Middle frontal gyrus (tissue), 1 donor: ENCODE results near the gene SDSL.

Experiments
- DNase-seq: peaks from one replicate; pipeline ENCODE4 v3.0.0-alpha.2; 2015; ENCODE audit warnings: low spot score; ENCODE audit errors: extremely low spot score

SDSL gene

DNA sequence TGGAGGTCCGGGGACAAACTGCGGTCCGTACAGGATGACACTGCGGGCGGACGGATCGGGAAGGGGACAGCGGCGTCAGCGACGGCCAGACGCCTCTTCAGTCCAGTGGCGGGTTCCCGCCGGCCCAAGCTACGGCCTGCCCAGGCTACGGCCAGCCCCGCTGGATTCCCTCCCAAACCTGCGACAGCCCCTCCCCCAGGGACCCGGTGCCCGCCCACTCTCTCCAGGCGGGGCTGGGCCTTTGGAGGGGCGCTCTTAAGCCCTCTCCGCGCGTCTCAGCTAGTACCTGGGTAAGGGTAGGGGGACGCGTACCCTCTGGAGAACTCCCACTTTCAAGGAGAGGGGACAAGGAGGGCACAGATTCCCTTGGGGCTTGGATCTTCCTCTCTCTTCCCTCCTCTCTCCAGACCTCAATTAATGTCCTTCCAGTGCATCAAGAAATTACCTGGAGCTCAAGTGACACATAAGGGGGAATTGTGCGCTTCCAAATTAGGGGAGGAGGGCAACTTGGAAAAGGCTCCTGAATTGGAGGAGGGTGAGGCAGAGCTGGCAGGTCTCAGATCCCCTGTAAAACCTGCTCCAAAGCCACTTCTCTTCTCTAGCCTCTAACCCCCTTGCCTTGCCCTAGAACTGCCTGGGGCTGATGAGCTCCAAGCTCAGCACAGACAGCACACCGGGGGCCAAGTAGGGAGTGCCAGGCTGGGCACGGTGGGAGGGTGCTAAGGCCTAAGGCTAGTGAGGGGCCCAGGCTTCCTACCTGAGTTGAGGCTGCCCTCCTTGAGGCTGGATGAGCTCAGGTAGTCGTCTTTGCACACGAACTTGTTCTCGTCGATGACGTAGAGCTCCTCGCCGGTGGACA lies 46.4 kb downstream of the SDSL start:
- no peak for DNase-seq

DNA sequence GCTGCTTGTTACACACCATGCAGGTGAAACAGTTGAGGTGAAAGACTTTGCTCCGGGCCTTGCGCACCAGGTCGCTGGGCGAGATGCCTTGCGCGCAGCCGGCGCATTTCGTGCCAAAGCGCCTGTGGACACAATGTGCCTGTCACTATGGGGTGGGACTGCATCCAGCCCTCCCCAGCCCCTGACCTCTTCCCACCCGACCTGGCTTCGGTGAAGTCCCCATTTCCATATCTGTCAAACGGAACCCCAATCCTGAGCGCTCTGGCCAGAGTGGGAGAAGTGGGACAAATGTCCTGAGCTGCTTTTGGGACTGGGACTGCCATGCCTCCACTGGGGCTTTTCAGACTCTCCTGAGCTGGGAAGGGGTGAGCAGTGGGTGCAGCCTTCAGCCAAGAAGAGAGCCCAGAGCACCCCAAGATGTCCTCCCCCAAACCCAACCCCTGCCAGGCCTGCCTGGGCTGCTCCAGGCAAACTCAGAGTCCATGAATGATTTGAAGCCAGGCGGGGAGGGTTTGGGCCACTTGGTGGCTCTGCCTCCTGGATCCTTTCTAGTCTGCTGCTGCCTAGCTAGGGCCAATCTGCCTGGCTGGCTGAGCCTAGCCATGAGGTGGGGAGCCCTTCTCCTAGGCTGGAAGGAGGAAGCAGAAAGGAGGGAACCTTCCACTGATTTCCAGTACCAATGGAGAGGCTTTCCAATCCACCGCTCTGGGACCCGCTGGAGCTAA lies 47.2 kb downstream of the SDSL start:
- no peak for DNase-seq

DNA sequence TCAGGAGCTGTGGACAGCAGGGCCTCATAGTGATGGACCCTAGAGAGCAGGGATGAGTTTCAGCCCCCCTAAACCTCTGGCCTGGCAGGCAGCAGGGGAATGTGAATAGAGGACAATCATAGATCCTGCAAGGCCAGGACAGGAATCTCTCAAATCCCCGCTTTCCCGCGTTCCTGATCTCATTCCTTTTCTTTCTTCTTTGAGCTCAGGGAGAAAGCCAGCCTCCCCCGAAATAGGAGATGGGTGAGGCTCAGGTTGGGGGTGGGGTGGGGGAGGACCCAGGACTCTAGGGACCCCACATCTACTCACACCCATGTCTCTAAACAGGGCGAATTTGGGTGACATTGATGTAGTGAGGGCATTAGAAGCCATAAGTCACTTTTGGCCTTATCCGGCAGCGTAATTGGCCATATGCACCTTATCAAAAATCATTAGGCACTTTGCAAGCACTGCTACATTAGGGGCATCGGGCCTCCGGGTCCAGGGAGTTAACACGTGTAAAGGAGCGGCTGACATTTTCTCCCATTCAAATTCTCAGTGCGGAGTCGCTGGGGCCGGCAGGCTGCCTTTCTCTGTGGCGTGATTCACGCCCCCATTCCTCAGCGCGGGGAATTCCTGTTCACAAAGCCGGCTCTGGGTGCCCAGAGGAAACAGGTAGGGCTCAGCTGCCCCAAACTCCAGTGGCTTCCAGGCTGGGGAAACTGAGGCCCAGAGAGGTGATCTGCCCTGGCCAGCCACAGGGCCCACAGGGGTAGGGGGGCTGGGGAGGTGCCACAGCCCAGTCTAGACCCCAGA lies 48.0 kb downstream of the SDSL start:
- DNase-seq: no peak

DNA sequence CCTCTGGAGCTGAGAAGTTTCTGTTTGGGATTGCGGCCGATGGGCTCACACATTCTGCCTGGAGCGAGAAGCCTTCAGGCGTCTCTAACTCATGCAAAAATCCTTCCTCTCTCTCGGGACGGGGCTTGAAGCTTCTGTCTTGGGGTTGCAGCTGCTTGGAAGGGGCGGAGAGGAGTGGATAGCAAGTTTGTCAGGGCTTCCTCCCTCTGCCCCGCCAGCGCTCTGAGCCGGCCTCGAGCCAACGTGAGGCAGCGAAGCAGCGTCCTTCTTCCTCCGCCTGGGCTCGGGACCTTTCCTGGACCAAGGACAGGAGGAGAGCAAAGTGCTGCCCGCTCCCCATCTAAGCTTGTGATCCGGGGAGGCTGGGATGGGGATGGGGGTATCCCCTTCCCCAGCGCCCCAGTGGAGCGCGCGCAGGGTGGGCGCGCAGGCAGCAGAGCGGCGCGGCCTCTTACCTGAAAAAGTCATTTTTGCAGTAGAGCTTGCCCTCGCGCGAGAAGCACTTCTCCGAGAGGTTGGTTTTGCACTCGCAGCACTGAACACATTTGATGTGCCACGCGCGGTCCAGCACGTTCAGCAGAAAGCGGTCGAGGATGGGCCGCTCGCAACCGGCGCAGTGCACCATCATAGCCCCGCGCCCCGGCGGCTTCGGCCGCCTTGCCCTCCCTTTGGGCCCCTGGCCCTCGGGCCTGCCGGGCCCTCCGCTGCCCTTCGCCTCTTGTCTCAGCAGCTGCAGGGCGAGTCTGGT lies 48.9 kb downstream of the SDSL start:
- DNase-seq: no peak

DNA sequence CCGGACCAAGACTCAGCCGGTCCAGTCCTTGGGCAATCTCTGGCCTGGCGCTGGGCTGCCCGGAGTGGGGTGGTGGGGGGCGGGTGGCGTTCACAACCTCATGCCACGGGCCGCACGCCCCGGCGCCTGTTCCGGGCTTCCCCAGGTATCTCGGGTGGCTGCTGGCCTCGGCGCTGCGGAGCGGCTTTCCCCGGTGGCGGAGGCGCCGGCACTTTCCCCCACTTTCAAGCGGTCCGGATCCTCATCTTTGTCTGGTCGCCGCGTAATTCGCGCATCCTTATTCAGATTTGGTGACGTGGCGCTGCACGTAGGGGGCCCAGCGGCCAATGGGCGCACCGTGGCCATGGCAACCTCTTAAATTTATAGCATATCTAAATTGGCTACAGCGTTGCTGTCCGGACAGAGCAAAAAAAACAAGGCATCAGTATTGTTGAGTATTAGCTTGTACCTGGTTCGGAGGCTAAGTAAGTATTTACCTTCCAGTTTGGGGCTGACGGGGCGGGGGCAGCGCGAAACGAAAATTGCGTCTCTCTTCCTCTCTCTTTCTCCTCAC lies 49.5 kb downstream of the SDSL start, which contains the start of gene LHX5:
LHX5 (minus strand) TSS at position 253 of the 553 bp plus-strand sequence. CDS start 373 bp downstream, outside the sequence.
- DNase-seq: no peak

DNA sequence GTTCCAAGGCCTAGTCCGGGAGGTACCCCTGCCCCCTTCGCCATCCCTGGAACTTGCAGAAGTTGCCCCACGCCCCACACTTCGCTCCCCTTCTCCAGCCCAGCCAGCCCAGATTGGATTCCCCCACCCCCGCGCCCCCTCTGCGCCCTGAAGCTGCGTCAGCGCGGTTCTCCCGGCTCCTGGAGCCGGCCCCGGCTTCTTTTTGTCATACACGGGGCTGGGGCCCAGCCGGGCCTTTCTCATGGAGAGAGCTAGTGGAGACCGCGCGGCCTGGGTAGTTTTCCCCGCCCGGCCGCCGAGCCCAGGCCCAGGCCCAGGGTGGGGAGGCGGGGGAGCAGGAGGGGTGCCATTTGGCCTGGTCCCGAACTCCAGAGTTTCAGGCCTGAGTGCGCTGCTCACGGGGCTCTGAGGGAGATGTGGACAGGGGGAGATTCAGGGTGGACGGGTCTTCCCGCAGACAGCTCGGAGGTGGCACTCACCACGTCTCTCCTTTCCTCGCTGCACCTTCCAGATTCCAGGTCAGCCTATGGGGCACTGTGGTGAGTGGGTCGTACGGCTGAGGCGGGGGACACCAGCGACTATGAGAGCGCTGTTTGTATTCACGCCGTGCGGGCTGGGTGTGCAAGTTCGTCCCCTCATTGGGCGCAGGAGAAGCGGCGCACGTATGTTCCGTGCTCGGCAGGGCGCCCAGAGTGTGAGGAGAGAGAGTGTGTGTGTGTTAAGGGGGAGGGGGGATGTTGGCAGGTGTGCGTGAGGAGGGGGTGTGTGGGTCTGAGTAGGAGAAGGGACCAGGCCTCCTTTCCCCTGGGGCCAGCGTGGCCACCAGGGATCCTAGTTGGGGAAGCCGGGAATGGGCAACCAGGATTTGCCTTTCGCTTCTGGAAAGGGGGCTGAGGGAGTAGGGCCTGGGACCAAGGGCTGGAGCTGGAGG lies 50.3 kb downstream of the SDSL start:
- no peak for DNase-seq

DNA sequence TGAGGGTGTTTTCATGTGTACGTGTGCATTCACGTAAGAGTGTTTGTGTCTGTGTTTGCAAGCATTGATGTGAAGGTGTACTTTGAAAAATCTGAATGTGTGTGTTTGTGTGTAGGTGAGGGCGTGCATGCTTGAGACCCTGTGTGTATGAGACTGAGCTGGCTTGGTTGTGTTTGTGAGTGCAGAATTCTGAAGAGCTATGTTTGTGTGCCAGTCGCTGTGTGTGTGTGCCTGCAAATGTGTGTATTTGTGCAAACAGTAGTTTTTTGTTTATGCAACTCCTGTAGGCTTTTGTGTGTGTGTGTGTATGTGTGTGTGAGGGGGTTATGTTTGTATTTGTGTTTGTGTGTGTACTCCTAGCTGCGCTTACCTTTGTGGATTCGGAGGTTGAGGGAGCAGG lies 51.2 kb downstream of the SDSL start:
- DNase-seq: no peak

DNA sequence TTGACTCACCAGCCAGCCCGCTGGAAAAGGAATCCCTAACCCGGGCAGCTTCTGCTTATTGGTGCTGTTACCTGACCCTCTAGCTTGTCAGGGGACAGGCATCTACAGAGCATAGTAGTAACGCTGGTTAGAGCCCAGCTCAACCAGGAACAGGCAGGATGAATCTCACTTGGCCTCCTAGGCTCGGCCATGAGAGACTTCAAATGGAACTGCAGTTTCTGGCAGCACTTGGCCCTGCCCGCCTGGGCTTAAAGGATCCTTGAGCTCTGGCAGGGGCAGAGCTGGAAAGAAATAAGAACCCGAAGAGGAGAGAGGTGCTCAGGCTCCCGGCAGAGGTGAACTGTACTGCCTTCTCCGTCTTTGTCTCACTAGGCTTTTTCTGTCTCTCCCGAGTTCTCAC lies 51.8 kb downstream of the SDSL start:
- no peak for DNase-seq

DNA sequence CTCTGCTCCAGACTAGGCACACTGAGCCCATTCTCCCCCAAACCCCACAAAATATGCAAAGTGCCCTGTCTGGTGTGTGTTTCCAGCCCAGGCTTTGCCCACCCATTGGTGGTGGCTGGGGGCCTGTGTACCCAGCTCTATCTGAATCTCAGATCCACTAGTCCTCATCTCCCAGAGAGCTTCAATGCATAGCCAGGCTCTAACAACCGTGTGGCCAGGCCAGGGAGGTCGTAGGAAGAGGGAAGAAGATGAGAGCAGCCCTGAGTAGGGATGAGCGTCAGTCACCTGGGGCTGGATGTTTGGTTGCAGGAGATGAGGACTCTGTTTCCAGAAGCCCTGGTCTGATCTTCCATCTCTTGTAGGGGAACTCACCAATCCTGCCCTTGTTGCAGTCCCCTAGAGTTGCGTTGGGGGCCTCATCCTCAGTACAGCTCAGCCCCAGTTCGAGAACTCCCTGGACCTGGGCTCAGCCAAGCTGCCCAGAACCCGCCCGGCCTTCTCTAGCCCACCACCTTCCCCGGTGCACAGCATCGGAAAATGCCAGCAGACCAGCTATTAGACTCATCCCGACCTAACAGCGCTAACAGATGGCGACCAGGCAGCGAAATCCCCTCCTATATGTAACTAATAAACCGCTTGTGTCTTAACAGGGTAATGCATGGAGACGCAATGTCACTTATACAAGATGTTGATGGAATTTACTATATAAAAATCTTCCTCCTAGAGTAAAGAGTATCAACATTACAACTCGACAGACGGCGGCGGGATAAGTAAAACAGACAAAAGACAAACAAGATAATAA lies 52.7 kb downstream of the SDSL start:
- no peak for DNase-seq

DNA sequence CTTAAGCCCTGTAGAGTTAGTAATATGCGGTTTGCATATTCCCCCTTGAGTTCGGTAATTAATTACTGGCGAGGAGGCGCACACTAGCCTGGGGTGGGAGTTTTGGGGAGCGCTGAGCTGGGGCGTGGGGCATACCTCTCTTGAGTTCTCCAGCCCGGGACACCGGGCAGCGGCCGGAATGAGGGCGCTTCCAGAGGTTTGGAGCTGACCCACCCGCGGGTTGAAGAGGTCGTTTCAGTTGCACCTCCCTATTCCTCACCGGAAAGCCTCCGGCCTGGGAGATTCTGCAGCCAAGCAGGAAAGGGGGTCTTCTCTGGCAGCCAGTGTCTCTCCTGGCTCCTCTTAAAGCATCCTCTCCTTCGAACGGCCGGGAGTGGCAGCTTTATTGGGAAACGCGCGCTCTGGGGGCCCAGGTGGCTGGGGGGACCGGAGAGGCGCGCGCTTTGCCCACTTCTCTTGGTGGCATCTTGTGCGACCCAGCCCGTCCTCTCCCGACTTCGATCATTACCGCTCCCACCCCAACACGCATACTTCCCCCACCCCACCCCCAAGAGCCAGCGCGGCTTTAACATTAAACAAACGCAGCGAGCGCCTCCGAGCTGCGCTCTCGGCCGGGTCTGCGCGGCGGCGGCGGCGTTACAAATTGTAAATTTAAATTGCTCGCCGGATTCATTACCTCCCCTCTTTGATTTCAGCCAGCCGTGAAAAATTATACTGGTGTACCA lies 53.4 kb downstream of the SDSL start:
- no peak for DNase-seq

DNA sequence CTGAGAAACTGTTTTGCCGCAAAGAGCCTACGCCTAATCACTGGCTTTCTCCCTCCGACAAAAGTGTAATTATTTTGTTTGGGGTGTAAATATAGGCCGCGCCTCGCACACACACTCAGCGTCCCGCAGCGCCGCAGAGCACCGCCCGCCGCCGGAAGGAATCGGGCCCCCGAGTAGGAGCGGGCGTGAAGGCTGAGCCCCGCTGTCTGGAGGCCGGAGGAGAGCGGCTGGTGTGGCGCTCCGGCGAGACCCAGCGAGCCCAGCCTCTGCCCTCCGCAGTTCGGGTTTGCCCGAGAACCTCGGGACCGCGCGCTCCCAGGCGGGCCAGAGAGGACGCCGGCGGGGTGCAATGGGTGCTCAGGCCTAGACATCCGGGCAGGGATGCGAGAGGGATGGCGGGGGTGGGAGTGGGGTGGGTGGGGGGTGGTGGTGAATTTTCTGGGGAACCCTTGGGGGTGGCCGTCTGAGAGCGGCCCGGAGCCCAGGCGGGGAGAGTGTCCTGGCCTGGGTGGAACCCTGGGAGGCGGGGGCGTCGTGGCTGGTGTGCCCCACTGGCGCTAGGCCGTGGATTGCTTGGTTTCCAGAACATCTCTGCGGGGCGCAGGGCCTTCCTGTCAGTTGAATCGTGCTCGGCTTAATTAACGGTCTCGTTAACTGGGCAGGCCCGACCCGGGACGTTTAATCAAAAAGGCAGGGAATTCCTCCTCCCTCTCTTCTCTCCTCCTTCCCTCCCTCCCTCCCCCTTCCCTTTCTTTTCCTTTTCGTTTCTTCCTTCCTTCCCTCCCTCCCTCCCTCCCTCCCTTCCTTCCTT lies 54.2 kb downstream of the SDSL start:
- no peak for DNase-seq

DNA sequence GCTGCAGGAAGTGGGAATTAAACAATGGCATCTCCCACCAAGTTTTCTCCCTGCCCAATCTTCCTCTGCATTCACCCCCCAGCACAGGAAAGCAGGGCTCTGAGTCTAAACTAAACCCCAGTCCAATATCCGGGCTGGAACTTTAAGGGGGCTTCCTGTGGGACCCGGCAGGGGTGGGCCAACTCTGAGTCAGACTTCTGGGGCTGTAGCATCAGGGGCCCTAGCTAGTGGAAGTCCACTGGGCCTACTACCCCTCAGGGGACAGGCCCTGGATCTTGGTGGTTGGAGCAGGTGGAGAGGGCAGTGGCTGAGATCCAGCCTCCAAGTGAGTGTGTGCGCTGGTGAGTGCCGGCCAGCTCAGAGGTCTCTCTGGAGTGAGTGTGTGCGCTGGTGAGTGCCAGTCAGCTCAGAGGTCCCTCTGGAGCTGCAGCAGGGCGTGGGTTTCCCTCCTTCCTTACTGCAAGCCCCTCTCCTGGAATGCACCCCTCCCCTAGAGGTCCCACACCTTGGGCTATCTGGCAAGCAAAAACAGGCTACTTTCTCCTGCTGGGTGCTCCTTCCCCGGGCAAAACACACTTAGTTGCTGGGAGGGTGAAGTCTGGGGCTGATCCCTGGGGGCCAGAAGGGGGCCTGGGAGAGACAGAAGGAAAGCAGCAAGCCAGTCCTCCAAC lies 55.1 kb downstream of the SDSL start:
- DNase-seq: no peak

DNA sequence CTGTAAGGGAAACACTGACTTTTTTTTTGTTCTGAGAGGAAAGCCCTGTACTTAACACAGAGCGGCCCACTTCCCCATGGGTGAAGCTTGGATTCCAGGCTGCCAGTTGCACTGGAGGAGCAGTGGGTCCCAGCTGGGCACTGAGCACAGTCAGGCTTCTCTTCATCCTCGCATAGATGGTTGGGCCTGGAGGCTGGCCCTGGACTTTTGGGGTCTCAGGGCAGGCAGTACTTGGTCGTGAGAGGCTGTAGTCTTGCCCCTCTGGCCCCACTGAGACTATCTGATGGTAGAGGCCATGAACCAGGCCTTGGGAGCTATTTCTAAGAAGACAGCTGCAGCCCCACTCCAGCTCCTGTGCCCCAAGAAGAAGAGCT lies 55.6 kb downstream of the SDSL start:
- DNase-seq: no peak

DNA sequence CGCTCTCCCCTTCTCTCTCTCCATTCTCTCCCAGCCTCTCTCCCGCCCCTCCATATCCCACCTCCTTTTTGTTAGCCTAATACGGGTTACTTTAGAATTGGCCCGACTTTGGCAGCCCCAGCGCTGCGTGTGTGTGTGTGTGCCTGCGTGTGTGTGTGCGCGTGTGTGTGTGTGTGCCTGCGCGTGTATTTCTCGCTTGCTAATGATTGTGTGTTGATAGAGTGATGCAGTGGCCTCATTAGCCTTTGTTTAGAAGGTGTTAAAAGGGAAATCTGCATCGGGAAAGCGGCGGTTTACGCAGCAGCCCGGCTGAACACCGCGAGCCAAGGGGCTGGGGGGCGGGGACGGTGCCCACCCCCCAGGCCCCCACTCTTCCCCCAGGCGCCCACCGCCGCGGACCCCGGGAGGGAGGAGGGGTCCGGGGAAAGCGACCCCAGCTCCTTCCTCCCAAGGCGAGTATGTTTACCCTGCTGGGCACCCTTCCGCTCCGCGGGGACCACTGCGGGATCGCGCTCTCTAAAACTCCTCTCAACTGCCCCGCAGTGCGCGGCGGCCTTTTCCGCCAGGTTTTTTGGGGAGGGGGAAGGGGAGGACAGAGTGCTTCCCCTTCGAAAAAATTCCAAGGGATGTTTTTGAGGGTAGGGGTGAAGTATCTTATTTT lies 56.3 kb downstream of the SDSL start:
- no peak for DNase-seq

DNA sequence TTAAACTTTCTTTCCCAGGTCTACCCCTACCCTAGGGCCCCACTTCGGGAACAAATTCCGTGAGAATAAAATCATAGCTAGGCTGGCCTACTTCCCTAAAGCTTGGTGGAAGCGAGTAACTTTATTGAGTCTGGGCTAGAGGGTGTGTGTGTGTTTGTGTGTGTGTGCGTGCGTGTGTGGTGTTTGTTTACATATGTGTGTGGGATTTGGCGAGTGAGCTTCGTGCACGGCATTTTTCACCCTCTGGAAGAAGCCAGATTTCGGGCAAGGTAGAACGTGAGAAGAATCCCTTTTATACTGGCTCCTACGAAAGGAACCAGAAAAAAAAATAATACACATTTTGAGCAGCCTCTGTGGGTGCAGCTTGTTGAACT lies 57.0 kb downstream of the SDSL start:
- DNase-seq: no peak

DNA sequence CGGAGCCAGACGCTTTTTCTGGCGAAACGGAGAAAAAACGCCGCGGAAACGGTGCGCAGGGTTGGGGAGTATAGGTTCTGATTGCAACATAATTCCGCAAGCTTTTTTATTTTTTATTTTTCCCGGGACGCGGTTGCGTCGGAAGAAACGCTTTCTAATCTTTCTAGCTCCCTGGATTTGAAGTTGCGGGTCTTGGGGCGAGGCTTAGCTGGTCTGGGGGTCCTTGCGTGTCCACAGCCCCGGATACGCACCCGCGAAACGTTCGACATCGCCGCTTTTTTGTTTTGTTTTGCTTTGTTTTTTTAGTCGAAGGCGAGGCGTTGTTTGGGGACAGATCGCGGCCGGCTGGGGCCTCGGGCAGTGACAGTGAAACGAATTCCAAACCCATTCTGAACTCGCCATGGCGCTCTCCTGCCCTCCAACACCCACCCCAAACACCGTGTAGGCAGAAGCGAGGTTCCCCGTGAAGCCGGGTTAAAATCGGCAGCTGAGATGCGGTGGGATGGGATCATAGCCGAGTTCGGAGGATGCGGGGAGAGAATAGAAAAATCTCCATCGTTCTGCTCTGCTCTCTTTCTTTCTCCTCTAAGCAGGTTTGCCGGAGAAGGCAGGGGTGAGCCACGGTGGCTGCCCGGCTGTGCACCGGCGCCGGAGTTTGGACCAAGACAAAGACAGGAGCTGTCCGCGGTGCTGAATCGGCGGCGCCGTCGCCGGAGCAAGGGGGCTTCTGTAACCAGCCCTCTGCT lies 57.6 kb downstream of the SDSL start:
- DNase-seq: no peak
